Endothelial cell of umbilical vein (primary cell): ENCODE results near the gene RPL36A. TPM values are rescaled to one million over a fixed set of nuclear protein-coding genes. Genes with fewer than 3 reads are reported as not detected.

ENCODE experiments used
- BruUV-seq: library from RNA; stranded (reverse); fragments of 400-500 nt; replicated peaks from 2 replicates; lab custom pipeline; 2021; lab: Mats Ljungman, UMichigan
- CTCF ChIA-PET: fragments of 300-600, 350-600 bp; sonication (Branson Sonifier 250); formaldehyde crosslinking; loops from one replicate; lab custom pipeline; 2021; ENCODE audit warnings: antibody characterized with exemption, inconsistent platforms; lab: Charles Lee
- POLR2A ChIA-PET: fragments of 300-600, 350-600 bp; sonication (Branson Sonifier 250); formaldehyde crosslinking; loops from one replicate; lab custom pipeline; 2021; ENCODE audit warnings: antibody characterized with exemption, inconsistent platforms; lab: Charles Lee
- DNase-seq: peaks from one replicate; pipeline ENCODE4 v3.0.0-alpha.2; 2011; ENCODE audit warnings: low read depth, low spot score
- FAIRE-seq: peaks from 2 replicates; lab custom pipeline; 2011; peaks lifted over from hg19 to GRCh38; lab: Jason Lieb, UNC
- H2AFZ ChIP-seq: 2 replicates; pipeline ENCODE4 v1.6.0; 2012; ENCODE audit warnings: low read depth, low read length, control low read depth, inconsistent platforms
- H3K27ac ChIP-seq: 2 replicates; pipeline ENCODE4 v1.5.1; 2011; ENCODE audit warnings: low read depth, mild to moderate bottlenecking, control low read depth, low read length, moderate library complexity; ENCODE audit not compliant: insufficient read depth
- H3K27me3 ChIP-seq, 2 experiments: 2 replicates each; pipeline versions ENCODE4 v1.6.0 to v1.6.1; 2011; ENCODE audit warnings: low read length in 2 of 2, mixed read lengths in 1 of 2; ENCODE audit not compliant: control insufficient read depth in 2 of 2, insufficient read depth in 2 of 2
- H3K36me3 ChIP-seq, 2 experiments: 2 replicates in 1 of 2; 3 replicates in 1 of 2; pipeline ENCODE4 v1.5.1; 2011; ENCODE audit warnings: low read length in 2 of 2, mild to moderate bottlenecking in 1 of 2, moderate library complexity in 1 of 2; ENCODE audit not compliant: control insufficient read depth in 2 of 2, insufficient read depth in 2 of 2; ENCODE audit errors: extremely low read depth in 1 of 2
- H3K4me1 ChIP-seq: 3 replicates; pipeline ENCODE4 v1.5.1; 2011; ENCODE audit warnings: mild to moderate bottlenecking, low read length; ENCODE audit not compliant: control insufficient read depth, insufficient read depth; ENCODE audit errors: extremely low read depth
- H3K4me2 ChIP-seq: 2 replicates; pipeline ENCODE4 v1.6.1; 2011; ENCODE audit warnings: low read length, control low read depth, mixed read lengths; ENCODE audit not compliant: insufficient read depth
- H3K4me3 ChIP-seq, 3 experiments: fragments of 200-600 bp in 1 of 3; sonication (generic), shearing (Covaris generic) in 1 of 3; replicated peaks in 1 of 3; 2 replicates each; pipeline ENCODE4 v1.5.1; 2011 to 2016; ENCODE audit warnings: control low read depth in 3 of 3, low read length in 3 of 3, mild to moderate bottlenecking in 2 of 3, inconsistent platforms in 1 of 3, low read depth in 1 of 3, moderate library complexity in 1 of 3; ENCODE audit not compliant: insufficient read depth in 1 of 3
- H3K79me2 ChIP-seq: 2 replicates; pipeline ENCODE4 v1.6.0; 2012; ENCODE audit warnings: low read length, inconsistent platforms; ENCODE audit not compliant: control insufficient read depth, insufficient read depth
- H3K9ac ChIP-seq: replicated peaks from 2 replicates; pipeline ENCODE3; 2011; ENCODE audit warnings: low read length, control low read depth; ENCODE audit not compliant: insufficient read depth; ENCODE audit errors: extremely low read depth
- H3K9me1 ChIP-seq: replicated peaks from 3 replicates; pipeline ENCODE4 v1.6.0; 2011; ENCODE audit warnings: mild to moderate bottlenecking, low read length; ENCODE audit not compliant: control insufficient read depth, insufficient read depth; ENCODE audit errors: extremely low read depth
- H3K9me3 ChIP-seq: replicated peaks from 2 replicates; pipeline ENCODE4 v1.5.1; 2012; ENCODE audit warnings: low read length, inconsistent platforms; ENCODE audit not compliant: control insufficient read depth, insufficient read depth
- H4K20me1 ChIP-seq: replicated peaks from 2 replicates; pipeline ENCODE3; 2011; ENCODE audit warnings: mild to moderate bottlenecking, low read length; ENCODE audit not compliant: control insufficient read depth, insufficient read depth; ENCODE audit errors: extremely low read depth
- CTCF ChIP-seq, 2 donors: IDR thresholded peaks; 1 replicate in 1 of 2; 2 replicates in 1 of 2; pipeline ENCODE4 v1.5.1; 2011; ENCODE audit warnings: low read length in 2 of 2, mild to moderate bottlenecking in 2 of 2, moderate library complexity in 2 of 2, control low read depth in 1 of 2, inconsistent platforms in 1 of 2, low read depth in 1 of 2; ENCODE audit not compliant: insufficient read depth in 1 of 2; ENCODE audit errors: extremely low read depth in 1 of 2
- EZH2 ChIP-seq: IDR thresholded peaks from 2 replicates; pipeline ENCODE4 v1.6.1; 2012; ENCODE audit warnings: borderline replicate concordance, low read depth, mild to moderate bottlenecking, moderate library complexity, low read length, inconsistent platforms; ENCODE audit not compliant: severe bottlenecking
- FOS ChIP-seq: IDR thresholded peaks from 2 replicates; pipeline ENCODE4 v1.6.1; 2011; ENCODE audit warnings: mild to moderate bottlenecking, low read length, moderate library complexity, borderline replicate concordance; ENCODE audit not compliant: insufficient read depth
- GATA2 ChIP-seq: IDR thresholded peaks from 2 replicates; pipeline ENCODE4 v1.7.0; 2011; ENCODE audit warnings: low read depth, mild to moderate bottlenecking, moderate library complexity, mixed read lengths, low read length; ENCODE audit not compliant: insufficient read length, insufficient read depth
- MAX ChIP-seq: IDR thresholded peaks from 2 replicates; pipeline ENCODE4 v1.6.1; 2011; ENCODE audit not compliant: insufficient read depth, insufficient read length
- MYC ChIP-seq: IDR thresholded peaks from one replicate; pipeline ENCODE4 v1.6.1; 2011; ENCODE audit warnings: mild to moderate bottlenecking, low read depth, low read length
- POLR2A ChIP-seq: IDR thresholded peaks from 2 replicates; pipeline ENCODE4 v1.6.1; 2012; ENCODE audit warnings: low read depth, mild to moderate bottlenecking, control low read depth, low read length
- POLR2AphosphoS5 ChIP-seq: IDR thresholded peaks from 2 replicates; pipeline ENCODE4 v1.6.1; 2012; ENCODE audit warnings: low read depth, mild to moderate bottlenecking, control low read depth, low read length, moderate library complexity; ENCODE audit not compliant: insufficient read depth
- dilution Hi-C: fragments of 300-500 bp; cut with MboI; formaldehyde crosslinking; loops from one replicate; pipeline ENCODE4 v1.15.0; 2019; ENCODE audit warnings: low sequenced_read_pairs; ENCODE audit not compliant: extremely low pct_ligation_motif_present
- intact Hi-C: fragments of 100-400 bp; cut with micrococcal nuclease; formaldehyde crosslinking; loops from one replicate; pipeline ENCODE4 v1.10.0; 2022
- polyA plus RNA-seq, 4 experiments: library from polyadenylated mRNA; depleted of rRNA in 3 of 4; stranded (reverse) in 3 of 4; unstranded in 1 of 4; fragments of >200 nt; gene quantifications; 2 replicates each; pipeline versions ENCODE4 v1.2.1 to v1.2.3, GENCODE V29; 2011 to 2012; ENCODE audit warnings: missing spikeins in 1 of 4
- total RNA-seq: library from RNA; stranded (reverse); gene quantifications from 2 replicates; pipeline ENCODE4 v1.2.3, GENCODE V29; 2021

RPL36A gene
- total and polyA plus RNA-seq, 2 donors (not counting 3 experiments of a cell fraction or from before 2014, with no cell fraction given): 284 to 1,196 TPM

- Histone ChIP-seq H3K27ac (no peak overlapping the region), H3K4me3 (no peak overlapping the region), H3K79me2 (peaks cover 7% of the 10 kb centered on the region), H3K4me2 (no peak overlapping the region), H2AFZ (no peak overlapping the region), H3K36me3 (no peaks in the 10 kb centered on the region), H3K4me1 (no peaks in the 10 kb centered on the region), H4K20me1 (no peaks in the 10 kb centered on the region), H3K9ac (no peak overlapping the region), H3K9me3 (no peaks in the 10 kb centered on the region), H3K27me3 (no peaks in the 10 kb centered on the region), H3K9me1 (no peaks in the 10 kb centered on the region)
- POLR2A ChIA-PET: no interaction called here
- DNase-seq (no peak), FAIRE-seq (no peak)
- dilution Hi-C loops: no loop called here
- TF ChIP-seq MYC (no peak), POLR2A (no peak), MAX (no peak), EZH2 (no peak), GATA2 (no peak), FOS (no peak), POLR2AphosphoS5 (no peak), CTCF (IDR thresholded peaks at IDR 0.05; ENCODE audit: extremely low read depth in 1 of 2, insufficient read depth in 1 of 2, low read depth in 1 of 2, low read length in 2 of 2) (no peak)
- CTCF ChIA-PET: no interaction called here
- no TSS peak for BruUV-seq
- intact Hi-C loops: no loop called here
These were observed 4.3 kb upstream of the RPL36A start for GRCh38 chrX:101386542-101386885.
